ENCODE data around the gene MRM3. TPM values are rescaled to one million over a fixed set of nuclear protein-coding genes. Genes with fewer than 3 reads are reported as not detected.
"Not testable (repeated sequence)": the region's sequence is repeated elsewhere in the genome, so short reads cannot be mapped to it uniquely, and the experiment has no call there.

MRM3 gene
- total RNA-seq, 1 experiment from 2014 or later = 37.7 TPM

DNA sequence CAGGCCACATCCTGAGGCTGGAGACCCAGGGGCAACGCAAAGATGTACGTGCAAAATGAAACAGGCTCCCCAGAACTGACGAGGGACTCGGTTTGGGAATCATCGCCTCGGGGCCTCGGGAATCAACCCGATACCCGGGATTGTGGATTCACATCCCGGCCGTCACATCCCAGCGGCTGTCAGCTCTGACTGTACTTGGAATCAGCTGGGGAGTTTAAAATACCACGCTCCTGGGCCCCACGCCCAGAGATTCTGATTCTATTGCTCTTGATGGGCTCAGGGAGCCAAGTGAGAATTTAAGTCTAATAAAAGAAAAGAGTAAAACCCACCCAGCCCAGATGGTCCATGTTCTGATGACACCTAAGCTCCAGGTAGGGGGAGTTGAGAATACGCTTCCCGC, 42.2 kb downstream of the MRM3 start:
- DNase-seq (ENCODE audit: low spot score) = no peak

DNA sequence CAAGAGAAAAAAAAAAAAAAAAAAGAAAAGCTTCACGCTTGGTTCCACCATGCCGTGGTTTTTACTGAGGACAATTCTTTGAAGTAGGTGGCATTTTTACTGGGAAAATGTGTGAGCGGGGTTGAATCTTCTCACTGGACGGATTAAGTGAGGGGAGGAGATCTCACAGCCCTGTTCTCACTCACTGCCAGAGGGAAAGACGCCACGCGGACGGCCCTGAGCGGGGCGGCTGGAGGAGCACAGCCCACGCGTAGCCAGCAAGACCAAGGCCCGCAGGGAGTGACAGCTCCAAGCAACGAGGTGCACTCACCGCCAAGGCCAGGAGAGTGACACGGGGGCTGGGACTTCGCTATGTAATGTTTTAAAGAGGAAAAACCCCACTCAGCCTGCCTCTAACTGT, 43.1 kb downstream of the MRM3 start:
- DNase-seq (ENCODE audit: low spot score) = no peak

DNA sequence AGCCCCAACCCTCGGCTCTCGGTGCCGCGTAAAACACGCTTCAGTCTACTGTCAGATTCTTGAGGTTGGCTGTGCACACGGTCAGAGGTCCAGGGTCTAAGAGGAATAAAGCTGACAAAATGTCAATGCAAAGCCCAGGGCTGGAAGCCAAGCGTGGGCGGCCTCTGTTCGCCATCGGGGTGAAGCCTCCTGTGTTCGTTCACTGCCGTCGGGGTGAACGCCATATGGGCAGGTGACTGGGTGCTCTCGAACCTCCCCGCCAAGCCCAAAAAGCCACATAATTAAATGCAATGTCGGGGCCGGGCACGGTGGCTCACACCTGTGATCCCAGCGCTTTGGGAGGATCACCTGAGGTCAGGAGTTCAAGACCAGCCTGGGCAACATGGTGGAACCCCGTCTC, 44.6 kb downstream of the MRM3 start:
- no peak for DNase-seq (ENCODE audit: low spot score)

DNA sequence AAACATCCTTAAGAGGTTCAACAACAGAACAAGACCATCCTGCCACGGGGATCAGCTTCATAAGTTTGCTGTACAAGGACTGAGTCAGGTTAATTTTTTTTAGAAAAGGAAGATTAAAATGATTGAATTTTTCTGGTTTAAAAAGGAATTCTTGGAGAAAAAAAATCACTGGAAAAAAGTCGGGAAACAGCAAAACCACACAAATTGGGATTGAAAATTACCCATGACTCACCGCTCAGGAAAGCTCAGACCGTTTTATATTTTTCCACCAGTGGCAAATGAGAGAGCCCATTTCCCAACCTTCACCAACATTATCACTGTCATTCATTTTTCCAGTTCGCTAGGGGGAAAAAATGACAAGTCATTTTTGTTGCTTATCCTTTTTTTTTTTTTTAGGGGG, 46.6 kb downstream of the MRM3 start:
- peak; percentile 32 for DNase-seq (ENCODE audit: low spot score)

DNA sequence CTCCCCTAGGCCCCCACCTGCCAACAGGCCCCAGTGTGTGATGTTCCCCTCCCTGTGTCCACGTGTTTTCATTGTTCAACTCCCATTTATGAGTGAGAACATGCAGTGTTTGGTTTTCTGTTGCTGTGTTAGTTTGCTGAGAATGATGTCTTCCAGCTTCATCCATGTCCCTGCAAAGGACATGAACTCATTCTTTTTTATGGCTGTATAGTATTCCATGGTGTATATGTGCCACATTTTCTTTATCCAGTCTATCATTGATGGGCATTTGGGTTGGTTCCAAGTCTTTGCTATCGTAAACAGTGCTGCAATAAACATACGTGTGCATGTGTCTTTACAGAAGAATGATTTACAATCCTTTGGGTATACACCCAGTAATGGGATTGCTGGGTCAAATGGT, 47.5 kb downstream of the MRM3 start:
- DNase-seq (ENCODE audit: low spot score) = not testable (repeated sequence)

DNA sequence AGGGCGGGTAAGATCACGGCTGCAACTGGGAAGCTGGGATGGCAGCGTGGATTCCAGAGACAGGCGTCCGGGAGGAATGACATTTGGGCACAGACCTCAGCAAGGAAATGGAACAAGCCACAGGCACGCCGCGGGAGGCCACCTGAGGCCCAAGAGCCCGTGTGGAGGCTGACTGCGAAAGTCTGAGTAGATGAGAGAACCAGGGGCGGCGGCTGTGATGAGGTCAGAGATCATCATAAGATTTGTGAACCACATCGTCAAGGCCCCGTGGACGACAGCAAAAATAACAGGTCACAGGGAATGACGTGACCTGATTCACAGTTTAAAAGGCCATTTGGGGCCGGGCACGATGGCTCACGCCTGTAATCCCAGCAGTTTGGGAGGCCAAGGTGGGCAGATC, 48.2 kb downstream of the MRM3 start:
- no peak for DNase-seq (ENCODE audit: low spot score)

DNA sequence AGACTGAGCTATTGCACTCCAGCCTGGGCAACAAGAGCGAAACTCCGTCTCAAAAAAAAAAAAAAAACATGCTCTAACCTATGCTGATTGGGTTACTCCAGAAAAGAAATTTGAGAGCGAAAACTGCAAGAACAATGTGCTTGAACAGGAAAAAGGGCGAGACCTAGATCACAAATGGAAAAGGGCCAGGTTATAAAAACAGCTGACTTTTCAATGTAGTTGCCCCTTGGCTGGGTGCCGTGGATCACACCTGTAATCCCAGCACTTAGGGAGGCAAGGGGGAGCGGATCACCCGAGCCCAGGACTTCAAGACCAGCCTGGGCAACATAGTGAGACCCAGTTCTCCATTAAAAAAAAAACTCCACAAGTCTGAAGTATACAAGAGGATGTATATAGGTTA, 48.8 kb downstream of the MRM3 start:
- DNase-seq (ENCODE audit: low spot score) = no peak

DNA sequence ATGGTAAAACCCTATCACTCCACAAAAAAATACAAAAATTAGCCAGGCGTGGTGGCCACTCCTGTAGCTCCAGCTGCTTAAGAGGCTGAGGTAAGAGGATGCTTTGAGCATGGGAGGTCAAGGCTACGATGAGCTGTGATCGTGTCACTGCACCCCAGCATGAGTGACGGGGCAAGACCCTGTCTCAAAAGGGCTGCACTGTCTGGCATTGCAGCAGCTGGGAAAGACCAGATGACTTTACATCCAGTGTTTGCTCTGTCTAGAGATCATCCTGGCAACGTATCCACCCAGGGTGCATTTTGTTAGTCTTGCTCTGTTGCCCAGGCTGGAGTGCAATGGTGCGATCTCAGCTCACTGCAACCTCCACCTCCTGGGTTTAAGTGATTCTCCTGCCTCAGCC, 52.0 kb downstream of the MRM3 start:
- DNase-seq (ENCODE audit: low spot score) = no peak

DNA sequence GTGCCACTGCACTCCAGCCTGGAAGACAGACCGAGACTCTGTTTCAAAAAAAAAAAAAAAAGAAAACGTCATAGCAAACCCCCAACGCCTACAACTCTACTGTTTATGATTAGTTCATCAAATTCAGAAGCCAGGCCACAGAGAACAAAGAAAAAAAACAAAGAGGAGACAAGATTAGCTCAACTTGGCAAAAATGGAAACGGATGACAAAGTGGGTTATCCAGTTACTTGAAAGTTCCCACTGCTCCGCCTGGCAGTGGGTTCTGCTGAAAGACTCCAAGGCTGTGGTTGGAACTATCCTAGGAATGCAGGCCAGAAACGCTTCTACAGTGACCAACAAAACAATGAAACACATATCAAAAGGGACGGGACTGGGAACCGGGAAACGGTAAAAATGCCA, 53.1 kb downstream of the MRM3 start:
- peak; percentile 97 for DNase-seq (ENCODE audit: low spot score)

DNA sequence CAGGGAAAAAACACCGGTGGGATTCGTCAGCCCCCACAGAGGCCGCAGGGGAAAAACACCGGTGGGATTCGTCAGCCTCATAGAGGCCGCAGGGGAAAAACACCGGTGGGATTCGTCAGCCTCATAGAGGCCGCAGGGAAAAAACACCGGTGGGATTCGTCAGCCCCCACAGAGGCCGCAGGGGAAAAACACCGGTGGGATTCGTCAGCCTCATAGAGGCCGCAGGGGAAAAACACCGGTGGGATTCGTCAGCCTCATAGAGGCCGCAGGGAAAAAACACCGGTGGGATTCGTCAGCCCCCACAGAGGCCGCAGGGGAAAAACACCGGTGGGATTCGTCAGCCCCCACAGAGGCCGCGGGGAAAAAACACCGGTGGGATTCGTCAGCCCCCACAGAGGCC, 53.6 kb downstream of the MRM3 start:
- DNase-seq (ENCODE audit: low spot score) = not testable (repeated sequence)

DNA sequence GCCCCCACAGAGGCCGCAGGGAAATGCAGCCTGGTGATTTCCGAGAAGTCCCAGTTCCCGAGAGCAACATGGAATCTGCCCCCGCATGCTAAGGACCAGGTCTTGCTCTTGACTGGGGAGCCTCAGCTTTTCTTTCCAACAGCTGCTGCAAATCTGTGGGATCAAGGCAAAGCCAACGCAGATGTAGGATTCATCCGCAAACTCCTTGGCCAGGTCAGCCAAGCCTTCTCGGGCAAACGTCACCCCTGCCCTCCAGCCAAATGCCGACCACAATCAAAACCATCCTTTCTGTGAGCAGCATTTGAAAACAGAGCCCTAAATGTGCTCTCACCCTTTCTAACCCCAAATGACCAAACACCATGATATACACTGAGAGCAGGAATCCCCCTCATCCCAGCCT, 54.0 kb downstream of the MRM3 start:
- no peak for DNase-seq (ENCODE audit: low spot score)

DNA sequence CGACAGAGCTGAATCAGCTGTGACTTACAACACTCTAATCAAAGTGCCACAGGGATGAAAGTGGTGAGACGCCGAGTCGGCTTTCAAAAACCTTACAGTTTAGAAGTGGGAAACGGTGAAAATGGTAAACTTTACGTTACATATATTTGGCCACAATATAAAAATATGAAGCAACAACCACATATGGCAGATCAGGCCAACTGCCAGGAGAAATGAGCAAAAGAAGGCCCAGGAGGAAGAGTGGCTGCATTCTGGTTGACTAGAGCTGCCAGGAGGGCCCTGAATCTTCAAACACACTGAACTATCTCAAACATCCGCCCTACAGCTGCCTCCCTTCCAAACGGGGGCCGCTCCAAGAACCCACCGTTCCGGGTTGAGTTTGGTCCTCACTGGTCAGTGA, 56.3 kb downstream of the MRM3 start:
- no peak for DNase-seq (ENCODE audit: low spot score)

DNA sequence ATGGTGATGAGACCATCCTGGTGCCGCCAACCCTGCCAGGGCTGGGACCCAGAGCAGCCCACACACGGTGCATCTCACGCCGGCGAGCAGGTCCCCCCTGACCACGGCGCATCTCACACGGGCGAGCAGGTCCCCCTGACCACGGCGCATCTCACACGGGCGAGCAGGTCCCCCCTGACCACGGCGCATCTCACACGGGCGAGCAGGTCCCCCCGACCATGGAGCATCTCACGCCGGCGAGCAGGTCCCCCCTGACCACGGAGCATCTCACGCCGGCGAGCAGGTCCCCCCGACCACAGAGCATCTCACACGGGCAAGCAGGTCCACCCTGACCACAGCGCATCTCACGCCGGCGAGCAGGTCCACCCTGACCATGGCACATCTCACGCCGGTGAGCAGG, 59.2 kb downstream of the MRM3 start:
- DNase-seq (ENCODE audit: low spot score) = no peak

Other genes with a start within 250 kb of the MRM3 start
- 13.9 and 15.2 TPM in 2 replicates for gene VPS53, start 67.5 kb upstream of the MRM3 start, total RNA-seq (2014; rRNA removed; shearing (Covaris generic))
- 34.9 and 37.7 TPM in 2 replicates for gene TLCD3A, start 49.8 kb upstream of the MRM3 start, total RNA-seq (2014; rRNA removed; shearing (Covaris generic))
- 17.9 and 24.0 TPM in 2 replicates for gene GEMIN4, start 30.1 kb upstream of the MRM3 start, total RNA-seq (2014; rRNA removed; shearing (Covaris generic))
- gene GLOD4, start 73 bp upstream of the MRM3 start, total RNA-seq (2014; rRNA removed; shearing (Covaris generic)) = 128 and 138 TPM in 2 replicates
- 4.6 and 7.2 TPM in 2 replicates for gene NXN, start 197.4 kb downstream of the MRM3 start, total RNA-seq (2014; rRNA removed; shearing (Covaris generic))
- 17.4 and 23.5 TPM in 2 replicates for gene TIMM22, start 214.8 kb downstream of the MRM3 start, total RNA-seq (2014; rRNA removed; shearing (Covaris generic))

All from A172 (cell line).